ENCODE results near the gene NR3C2. TPM values are rescaled to one million over a fixed set of nuclear protein-coding genes. Genes with fewer than 3 reads are reported as not detected.

The NR3C2 gene
- total and polyA plus RNA-seq, 10 of the 15 experiments (the other 5 are each of a cell fraction or from before 2014, with no cell fraction given), result 0.05 to 0.11 (median 0.08) TPM; not detected in 4

- DNase-seq (ENCODE audit: low read depth, low spot score) (no peak), ATAC-seq (no peak), FAIRE-seq (no peak)
- Histone ChIP-seq H3K79me2 (ENCODE audit: control insufficient read depth, insufficient read depth, low read length) (no peaks in the 10 kb centered on the region), H3K4me3 (no peak overlapping the region), H2AFZ (ENCODE audit: control insufficient read depth, low read depth, low read length) (no peak overlapping the region), H3K4me2 (ENCODE audit: control insufficient read depth, insufficient read depth) (no peak overlapping the region), H3K27me3 (replicated peaks in 1 of 2; ENCODE audit: control insufficient read depth in 2 of 2, insufficient read depth in 2 of 2, low read length in 1 of 2) (no peaks in the 10 kb centered on the region), H3K9me3 (replicated peaks; ENCODE audit: control insufficient read depth, insufficient read depth, low read length) (no peaks in the 10 kb centered on the region), H4K20me1 (ENCODE audit: control insufficient read depth, insufficient read depth) (no peaks in the 10 kb centered on the region), H3K36me3 (ENCODE audit: control insufficient read depth in 2 of 2, insufficient read depth in 2 of 2, low read length in 1 of 2) (no peaks in the 10 kb centered on the region), H3K9ac (ENCODE audit: control insufficient read depth, insufficient read depth, low read length) (no peak overlapping the region), H3K27ac (ENCODE audit: control insufficient read depth, insufficient read depth) (no peak overlapping the region), H3K4me1 (ENCODE audit: control insufficient read depth, insufficient read depth, low read length) (no peaks in the 10 kb centered on the region)
- ChIA-PET CTCF (no interaction called here), POLR2A (interaction anchor here (0.8 kb wide), 1 partner anchor 16 kb away, joined by 3 read pairs; no protein-coding TSS in a partner anchor), SMC1A (ENCODE audit: uncharacterized antibody, unreplicated experiment) (no interaction called here), RAD21 (ENCODE audit: unreplicated experiment) (no interaction called here)
- in situ Hi-C loops (cut with MboI) (no loop called here), intact Hi-C loops (cut with micrococcal nuclease; ENCODE audit: unreplicated experiment) (no loop called here)
- 67% methylated on average over 11 of the region's 11 CpGs for WGBS (ENCODE audit: insufficient coverage, insufficient replicate concordance, low lambda C conversion rate, missing lambda C conversion rate)
- no TSS peak for BruUV-seq (replicated peaks)
- TF ChIP-seq NFYB (IDR thresholded peaks at IDR 0.05; ENCODE audit: insufficient read depth, low read depth, low read length) (no peak), ZNF274 (IDR thresholded peaks at IDR 0.05; ENCODE audit: insufficient read depth, insufficient read length) (no peak), PML (IDR thresholded peaks at IDR 0.05; ENCODE audit: low read length) (no peak), NR2F1 (conservative IDR thresholded peaks at IDR 0.05) (no peak), NR2C2 (IDR thresholded peaks at IDR 0.05; ENCODE audit: borderline replicate concordance, control insufficient read depth, insufficient read length, low read depth) (no peak), HDAC6 (IDR thresholded peaks at IDR 0.05; ENCODE audit: unreplicated experiment) (no peak), BACH1 (IDR thresholded peaks at IDR 0.05; ENCODE audit: borderline replicate concordance) (no peak), NFYA (IDR thresholded peaks at IDR 0.05; ENCODE audit: borderline replicate concordance, low read depth, low read length) (no peak), MEF2B (IDR thresholded peaks at IDR 0.05; ENCODE audit: partially characterized antibody, poor library complexity, severe bottlenecking) (no peak), CBX5 (IDR thresholded peaks at IDR 0.05; ENCODE audit: low read depth) (no peak), ZNF207 (IDR thresholded peaks at IDR 0.05; ENCODE audit: borderline replicate concordance) (no peak), ZNF622 (IDR thresholded peaks at IDR 0.05) (no peak), E4F1 (IDR thresholded peaks at IDR 0.05; ENCODE audit: borderline replicate concordance, partially characterized antibody) (no peak)
These were observed 349.7 kb downstream of the NR3C2 start for GRCh38 chr4:148092316-148093014.
